Keratinocyte (primary cell): Measurements from ENCODE around the gene ZNF423. TPM values are rescaled to one million over a fixed set of nuclear protein-coding genes. Genes with fewer than 3 reads are reported as not detected.

ENCODE experiments used
- DNase-seq: peaks from one replicate; pipeline ENCODE4 v3.0.0-alpha.2; 2011; ENCODE audit warnings: low read depth, missing footprints, low spot score
- FAIRE-seq: peaks from 2 replicates; lab custom pipeline; 2011; peaks lifted over from hg19 to GRCh38; lab: Jason Lieb, UNC
- H2AFZ ChIP-seq: 2 replicates; pipeline ENCODE4 v1.6.0; 2012; ENCODE audit warnings: low read length, control low read depth, inconsistent platforms; ENCODE audit not compliant: control insufficient read depth
- H3K27ac ChIP-seq: 2 replicates; pipeline ENCODE4 v1.5.1; 2011; ENCODE audit warnings: low read length; ENCODE audit not compliant: control insufficient read depth, insufficient read depth
- H3K27me3 ChIP-seq: 3 replicates; pipeline ENCODE4 v1.6.0; 2011; ENCODE audit warnings: low read length; ENCODE audit not compliant: control insufficient read depth, insufficient read depth; ENCODE audit errors: extremely low read depth
- H3K36me3 ChIP-seq, 2 experiments: 2 replicates in 1 of 2; 3 replicates in 1 of 2; pipeline ENCODE4 v1.5.1; 2011; ENCODE audit warnings: low read length in 2 of 2, mild to moderate bottlenecking in 1 of 2; ENCODE audit not compliant: control insufficient read depth in 2 of 2, insufficient read depth in 2 of 2; ENCODE audit errors: extremely low read depth in 1 of 2
- H3K4me1 ChIP-seq: 3 replicates; pipeline ENCODE4 v1.5.1; 2011; ENCODE audit warnings: low read length; ENCODE audit not compliant: control insufficient read depth, insufficient read depth; ENCODE audit errors: extremely low read depth
- H3K4me2 ChIP-seq: 3 replicates; pipeline ENCODE4 v1.6.0; 2011; ENCODE audit warnings: low read depth, low read length; ENCODE audit not compliant: control insufficient read depth, insufficient read depth; ENCODE audit errors: extremely low read depth
- H3K4me3 ChIP-seq, 3 experiments: fragments of 200-600 bp in 1 of 3; sonication (generic) in 1 of 3; 2 replicates in 2 of 3; 3 replicates in 1 of 3; pipeline ENCODE4 v1.5.1; 2011 to 2016; ENCODE audit warnings: low read length in 3 of 3, mild to moderate bottlenecking in 3 of 3, control low read depth in 2 of 3, inconsistent platforms in 1 of 3, low read depth in 1 of 3, mixed read lengths in 1 of 3, mixed run types in 1 of 3, moderate library complexity in 1 of 3; ENCODE audit not compliant: control insufficient read depth in 2 of 3, insufficient read depth in 2 of 3; ENCODE audit errors: extremely low read depth in 1 of 3
- H3K79me2 ChIP-seq: 2 replicates; pipeline ENCODE4 v1.6.0; 2012; ENCODE audit warnings: low read length; ENCODE audit not compliant: control insufficient read depth, insufficient read depth
- H3K9ac ChIP-seq: 3 replicates; pipeline ENCODE4 v1.6.0; 2011; ENCODE audit warnings: low read length; ENCODE audit not compliant: control insufficient read depth, insufficient read depth; ENCODE audit errors: extremely low read depth
- H3K9me1 ChIP-seq: 3 replicates; pipeline ENCODE4 v1.6.0; 2011; ENCODE audit warnings: low read length; ENCODE audit not compliant: control insufficient read depth, insufficient read depth; ENCODE audit errors: extremely low read depth
- H3K9me3 ChIP-seq: 2 replicates; pipeline ENCODE4 v1.5.1; 2012; ENCODE audit warnings: low read depth, low read length; ENCODE audit not compliant: control insufficient read depth
- H4K20me1 ChIP-seq: 3 replicates; pipeline ENCODE4 v1.6.0; 2011; ENCODE audit warnings: low read length; ENCODE audit not compliant: control insufficient read depth, insufficient read depth; ENCODE audit errors: extremely low read depth
- CTCF ChIP-seq, 3 experiments: IDR thresholded peaks in 1 of 3; conservative IDR thresholded peaks in 1 of 3; optimal IDR thresholded peaks in 1 of 3; 2 replicates in 2 of 3; 3 replicates in 1 of 3; pipeline versions ENCODE3 to v1.5.1; 2011; ENCODE audit warnings: low read length in 3 of 3, mild to moderate bottlenecking in 3 of 3, moderate library complexity in 2 of 3, control low read depth in 1 of 3, inconsistent platforms in 1 of 3; ENCODE audit not compliant: insufficient read depth in 2 of 3; ENCODE audit errors: extremely low read depth in 1 of 3
- EZH2 ChIP-seq: IDR thresholded peaks from one replicate; pipeline ENCODE4 v1.6.1; 2012; ENCODE audit warnings: inconsistent platforms, mild to moderate bottlenecking, low read length, moderate library complexity
- dilution Hi-C: fragments of 300-500 bp; cut with MboI; formaldehyde crosslinking; loops from one replicate; pipeline ENCODE4 v1.7.0; 2020; ENCODE audit warnings: low sequenced_read_pairs; ENCODE audit not compliant: extremely low pct_ligation_motif_present
- polyA plus RNA-seq, 5 experiments: library from polyadenylated mRNA; depleted of rRNA in 3 of 5; stranded (reverse) in 3 of 5; stranded (forward) in 1 of 5; unstranded in 1 of 5; fragments of >200 nt; gene quantifications; 1 replicate in 1 of 5; 2 replicates in 3 of 5; 3 replicates in 1 of 5; pipeline versions ENCODE4 v1.2.1 to v1.2.3, GENCODE V29; 2011 to 2012; ENCODE audit warnings: missing spikeins in 2 of 5, low read depth in 1 of 5, low replicate concordance in 1 of 5

Gene ZNF423
- polyA plus RNA-seq, 1 donor (not counting 4 experiments of a cell fraction or from before 2014, with no cell fraction given) = 0.05 TPM

- Histone ChIP-seq H3K79me2 (no peaks in the 10 kb centered on the region), H3K4me1 (no peaks in the 10 kb centered on the region), H3K27ac (no peak overlapping the region), H3K9me3 (no peaks in the 10 kb centered on the region), H2AFZ (no peak overlapping the region), H3K27me3 (no peaks in the 10 kb centered on the region), H3K9ac (no peak overlapping the region), H3K4me3 (no peak overlapping the region), H3K9me1 (no peaks in the 10 kb centered on the region), H4K20me1 (no peaks in the 10 kb centered on the region), H3K4me2 (no peak overlapping the region), H3K36me3 (no peaks in the 10 kb centered on the region)
- no peak for TF ChIP-seq CTCF (optimal IDR thresholded peaks at IDR 0.05 in 1 of 3, IDR thresholded peaks at IDR 0.05 in 1 of 3, conservative IDR thresholded peaks at IDR 0.05 in 1 of 3; ENCODE audit: extremely low read depth in 1 of 3, insufficient read depth in 2 of 3, low read length in 3 of 3)
- no peak for DNase-seq
- no peak for FAIRE-seq
- dilution Hi-C loops = no loop called here
Measured at GRCh38 chr16:49457196-49457595, 398.7 kb downstream of the ZNF423 start.

- no peak for TF ChIP-seq CTCF (optimal IDR thresholded peaks at IDR 0.05 in 1 of 3, IDR thresholded peaks at IDR 0.05 in 1 of 3, conservative IDR thresholded peaks at IDR 0.05 in 1 of 3; ENCODE audit: extremely low read depth in 1 of 3, insufficient read depth in 2 of 3, low read length in 3 of 3)
- TF ChIP-seq EZH2 = no peak
- Histone ChIP-seq H2AFZ (no peak overlapping the region), H3K27ac (no peak overlapping the region), H3K9ac (no peak overlapping the region), H3K4me3 (no peak overlapping the region), H3K9me1 (no peaks in the 10 kb centered on the region), H3K4me2 (no peak overlapping the region), H3K9me3 (no peaks in the 10 kb centered on the region), H3K36me3 (no peaks in the 10 kb centered on the region), H3K79me2 (no peaks in the 10 kb centered on the region), H4K20me1 (no peaks in the 10 kb centered on the region), H3K27me3 (no peaks in the 10 kb centered on the region), H3K4me1 (no peaks in the 10 kb centered on the region)
- dilution Hi-C loops = no loop called here
- DNase-seq (no peak), FAIRE-seq (no peak)
Measured at GRCh38 chr16:49456763-49457162, 399.1 kb downstream of the ZNF423 start.
